HEK293T (cell line): ENCODE results near the gene CAPN9.

Experiments
- CTCF ChIA-PET: fragments of 350-600 bp; formaldehyde crosslinking; extraction: SDS; loops from one replicate; lab custom pipeline; 2021; ENCODE audit warnings: antibody characterized with exemption, inconsistent platforms; lab: Yijun Ruan, JAX
- POLR2A ChIA-PET: fragments of 350-600 bp; formaldehyde crosslinking; extraction: SDS; loops from one replicate; lab custom pipeline; 2020; ENCODE audit warnings: antibody characterized with exemption, inconsistent platforms; lab: Yijun Ruan, JAX
- DNase-seq: peaks from one replicate; pipeline ENCODE4 v3.0.0; 2012; ENCODE audit warnings: mixed read lengths; ENCODE audit errors: extremely low spot score
- ARNT ChIP-seq: fragments of 450-650 bp; IDR thresholded peaks from 2 replicates; pipeline ENCODE4 v1.6.1; 2017; ENCODE audit warnings: mild to moderate bottlenecking
- BHLHE40 ChIP-seq: fragments of 450-650 bp; IDR thresholded peaks from 2 replicates; pipeline ENCODE4 v1.6.1; 2016; ENCODE audit warnings: mild to moderate bottlenecking, moderate library complexity, borderline replicate concordance
- CTBP1 ChIP-seq: fragments of 450-650 bp; IDR thresholded peaks from 2 replicates; pipeline ENCODE4 v1.6.1; 2016; ENCODE audit warnings: borderline replicate concordance
- ELF4 ChIP-seq: fragments of 450-650 bp; IDR thresholded peaks from 2 replicates; pipeline ENCODE4 v1.6.1; 2017; ENCODE audit warnings: antibody characterized with exemption
- FOXA1 ChIP-seq: fragments of 450-650 bp; IDR thresholded peaks from 2 replicates; pipeline ENCODE4 v1.6.1; 2016; ENCODE audit warnings: mild to moderate bottlenecking
- FOXK2 ChIP-seq: fragments of 450-650 bp; IDR thresholded peaks from 2 replicates; pipeline ENCODE4 v1.6.1; 2016; ENCODE audit warnings: mild to moderate bottlenecking
- FOXM1 ChIP-seq: fragments of 450-650 bp; IDR thresholded peaks from 2 replicates; pipeline ENCODE4 v1.6.1; 2017; ENCODE audit warnings: mild to moderate bottlenecking, borderline replicate concordance
- HDGF ChIP-seq: fragments of 450-650 bp; IDR thresholded peaks from 2 replicates; pipeline ENCODE4 v1.6.1; 2017; ENCODE audit warnings: antibody characterized with exemption, borderline replicate concordance
- L3MBTL2 ChIP-seq: fragments of 450-650 bp; conservative IDR thresholded peaks from 2 replicates; pipeline ENCODE4 v1.6.1; 2016; ENCODE audit warnings: mild to moderate bottlenecking
- LEF1 ChIP-seq: fragments of 450-650 bp; IDR thresholded peaks from 2 replicates; pipeline ENCODE4 v1.6.1; 2017; ENCODE audit warnings: mild to moderate bottlenecking, borderline replicate concordance
- NFRKB ChIP-seq: fragments of 450-650 bp; IDR thresholded peaks from 2 replicates; pipeline ENCODE4 v1.6.1; 2016; ENCODE audit warnings: mild to moderate bottlenecking, moderate library complexity
- SP1 ChIP-seq: fragments of 450-650 bp; IDR thresholded peaks from 2 replicates; pipeline ENCODE4 v1.6.1; 2017
- SUZ12 ChIP-seq: fragments of 450-650 bp; IDR thresholded peaks from 2 replicates; pipeline ENCODE4 v1.6.1; 2016; ENCODE audit warnings: mild to moderate bottlenecking
- TARDBP ChIP-seq: fragments of 450-650 bp; IDR thresholded peaks from 2 replicates; pipeline ENCODE4 v1.6.1; 2016
- ZNF384 ChIP-seq: fragments of 450-650 bp; IDR thresholded peaks from 2 replicates; pipeline ENCODE4 v1.6.1; 2016
- TF ChIP-seq, protein P1 (sequence below): fragments of 450-650 bp; IDR thresholded peaks from 2 replicates; pipeline ENCODE4 v1.6.1; 2016

The CAPN9 gene

DNA sequence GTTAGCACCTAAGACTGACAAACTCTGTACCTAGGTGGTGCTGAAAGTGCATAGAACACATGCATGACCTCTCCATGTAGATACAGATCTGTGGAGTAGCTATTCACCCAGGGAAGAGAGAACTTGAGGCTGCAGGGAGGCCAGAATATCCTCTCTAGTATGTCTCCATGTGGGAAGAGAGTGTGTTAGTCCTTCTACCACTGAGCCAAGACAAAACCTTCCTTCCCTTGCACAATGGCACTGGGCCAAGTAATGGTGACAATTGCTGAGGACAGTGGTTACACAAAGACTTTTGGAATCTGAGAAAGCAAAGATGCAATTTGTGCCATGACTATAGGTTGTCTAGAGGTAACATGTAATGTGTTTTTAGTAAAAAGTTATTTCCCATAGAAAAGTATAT, 68.8 kb downstream of the CAPN9 start:
- CTCF ChIA-PET, result no interaction called here
- POLR2A ChIA-PET, result no interaction called here
- TF ChIP-seq, protein P1, sequence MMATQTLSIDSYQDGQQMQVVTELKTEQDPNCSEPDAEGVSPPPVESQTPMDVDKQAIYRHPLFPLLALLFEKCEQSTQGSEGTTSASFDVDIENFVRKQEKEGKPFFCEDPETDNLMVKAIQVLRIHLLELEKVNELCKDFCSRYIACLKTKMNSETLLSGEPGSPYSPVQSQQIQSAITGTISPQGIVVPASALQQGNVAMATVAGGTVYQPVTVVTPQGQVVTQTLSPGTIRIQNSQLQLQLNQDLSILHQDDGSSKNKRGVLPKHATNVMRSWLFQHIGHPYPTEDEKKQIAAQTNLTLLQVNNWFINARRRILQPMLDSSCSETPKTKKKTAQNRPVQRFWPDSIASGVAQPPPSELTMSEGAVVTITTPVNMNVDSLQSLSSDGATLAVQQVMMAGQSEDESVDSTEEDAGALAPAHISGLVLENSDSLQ, result no peak
- TF ChIP-seq LEF1 (no peak), ZNF384 (no peak), NFRKB (no peak), L3MBTL2 (no peak), TARDBP (no peak), ARNT (no peak)
- no peak for DNase-seq

DNA sequence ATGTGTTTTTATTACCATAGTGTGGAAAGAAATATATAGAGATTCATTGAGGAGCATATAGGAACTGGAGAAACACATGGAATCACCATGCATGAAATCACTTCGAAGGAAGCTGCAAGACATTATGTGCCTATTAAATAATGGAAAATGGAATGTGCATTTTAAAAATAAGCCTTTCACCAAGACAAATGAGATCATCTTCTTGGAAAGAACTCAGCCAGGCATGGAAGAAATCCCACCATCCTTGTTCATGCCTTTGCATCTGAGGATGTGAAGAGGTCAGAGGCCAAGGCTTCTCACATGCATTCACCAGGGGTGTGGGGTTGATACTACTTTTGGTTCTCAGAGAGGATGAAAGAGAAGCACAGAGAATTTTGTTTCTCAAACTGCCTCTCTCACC, 71.2 kb downstream of the CAPN9 start:
- DNase-seq, result no peak
- TF ChIP-seq LEF1 (no peak), FOXA1 (no peak), SUZ12 (no peak), L3MBTL2 (no peak), FOXM1 (no peak), ELF4 (no peak), ZNF384 (no peak)
- CTCF ChIA-PET, result no interaction called here
- POLR2A ChIA-PET, result no interaction called here

DNA sequence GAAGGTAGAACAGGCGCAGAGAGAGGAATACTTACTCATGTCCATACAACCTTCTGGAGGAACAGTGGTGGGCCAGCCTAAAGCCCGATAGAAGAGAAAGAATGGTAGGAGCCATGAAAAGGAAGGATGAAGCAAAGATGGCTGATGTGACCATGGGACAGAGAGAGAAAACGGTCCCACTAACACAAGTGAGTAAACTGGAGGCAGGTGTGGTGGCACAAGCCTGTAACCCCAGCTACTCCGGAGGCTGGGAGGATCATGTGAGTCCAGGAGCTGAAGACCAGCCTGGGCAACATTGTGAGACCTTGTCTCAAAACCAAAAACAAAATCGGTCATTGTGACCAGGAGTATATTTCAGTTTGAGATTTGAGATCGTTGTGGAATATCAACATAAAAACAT, 71.7 kb downstream of the CAPN9 start:
- ChIA-PET POLR2A (no interaction called here), CTCF (no interaction called here)
- DNase-seq, result no peak
- TF ChIP-seq HDGF, result no peak
- TF ChIP-seq FOXA1, result no peak
- no peak for TF ChIP-seq LEF1
- no peak for TF ChIP-seq FOXM1
- TF ChIP-seq SUZ12, result no peak
- TF ChIP-seq CTBP1, result no peak
- TF ChIP-seq NFRKB, result no peak
- TF ChIP-seq ELF4, result no peak

DNA sequence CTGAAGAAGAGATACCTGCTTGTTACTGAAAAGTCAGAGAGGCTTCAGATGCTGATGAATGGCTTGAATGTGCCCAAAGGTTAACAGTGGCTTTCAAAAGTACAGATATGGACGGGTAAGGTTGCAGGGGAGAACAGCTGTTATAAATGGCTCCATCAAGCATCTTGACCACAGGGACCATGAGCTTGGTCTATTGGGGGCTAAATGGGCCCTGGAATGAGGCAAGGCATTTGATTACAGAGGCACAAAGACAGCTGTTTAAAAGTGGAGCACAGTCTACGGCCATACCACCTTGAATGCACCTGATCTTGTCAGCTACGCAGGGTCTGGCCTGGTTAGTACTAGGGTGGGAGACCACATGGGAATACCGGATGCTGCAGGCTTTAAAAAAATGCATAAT, 72.8 kb downstream of the CAPN9 start:
- TF ChIP-seq FOXM1, result no peak
- no peak for TF ChIP-seq HDGF
- TF ChIP-seq CTBP1, result no peak
- TF ChIP-seq TARDBP, result no peak
- TF ChIP-seq L3MBTL2, result no peak
- TF ChIP-seq SP1, result no peak
- TF ChIP-seq ZNF384, result no peak
- TF ChIP-seq, protein P1, result no peak
- no peak for TF ChIP-seq FOXK2
- no peak for TF ChIP-seq BHLHE40
- no peak for TF ChIP-seq LEF1
- TF ChIP-seq FOXA1, result no peak
- no peak for TF ChIP-seq ELF4
- no peak for TF ChIP-seq ARNT
- no peak for TF ChIP-seq SUZ12
- TF ChIP-seq NFRKB, result no peak
- no peak for DNase-seq
- CTCF ChIA-PET, result no interaction called here
- POLR2A ChIA-PET, result no interaction called here

DNA sequence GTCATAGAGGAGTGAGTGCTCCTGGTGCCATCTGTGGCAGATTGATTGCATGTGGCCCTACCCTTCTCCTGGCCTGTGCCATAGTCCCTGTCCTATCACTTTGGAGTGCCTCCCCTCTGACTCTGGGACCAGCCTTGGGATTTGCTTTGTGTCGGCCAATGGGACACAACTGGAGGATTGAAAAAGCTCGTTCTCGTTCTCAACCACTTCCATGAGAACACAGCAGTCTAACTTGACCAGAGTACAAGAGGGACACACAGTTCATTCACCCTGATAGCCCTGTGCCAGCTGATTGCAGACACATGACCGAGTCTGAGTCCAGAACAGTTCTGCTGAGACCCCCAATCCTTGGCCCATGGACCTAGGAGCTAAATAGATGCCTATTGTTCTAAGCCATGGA, 73.4 kb downstream of the CAPN9 start:
- CTCF ChIA-PET, result no interaction called here
- TF ChIP-seq ELF4 (no peak), CTBP1 (no peak), BHLHE40 (no peak), NFRKB (no peak), L3MBTL2 (no peak), FOXA1 (no peak)
- DNase-seq, result no peak
- POLR2A ChIA-PET, result no interaction called here

DNA sequence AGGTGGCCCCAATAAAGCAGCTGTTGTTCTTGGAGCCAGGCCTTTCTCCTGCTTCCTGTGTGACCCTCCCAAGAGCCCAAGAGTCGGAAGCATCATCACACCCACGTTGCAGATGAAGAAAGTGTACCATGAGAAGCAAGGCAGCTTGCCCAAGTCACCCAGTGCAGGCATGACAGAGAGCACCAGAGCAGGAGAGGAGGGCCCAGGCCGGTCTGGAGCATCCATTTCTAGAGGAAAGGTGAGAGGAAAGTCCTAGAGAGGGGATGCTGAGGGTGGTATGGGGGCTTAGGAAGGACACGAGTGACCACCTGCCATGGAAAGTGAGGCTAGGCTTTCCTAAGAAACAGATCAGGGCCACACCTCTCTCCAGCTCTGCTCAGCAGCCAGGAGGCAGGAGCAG, 74.2 kb downstream of the CAPN9 start:
- ChIA-PET POLR2A (no interaction called here), CTCF (no interaction called here)
- DNase-seq, result no peak
- TF ChIP-seq, protein P1, result no peak
- no peak for TF ChIP-seq BHLHE40

DNA sequence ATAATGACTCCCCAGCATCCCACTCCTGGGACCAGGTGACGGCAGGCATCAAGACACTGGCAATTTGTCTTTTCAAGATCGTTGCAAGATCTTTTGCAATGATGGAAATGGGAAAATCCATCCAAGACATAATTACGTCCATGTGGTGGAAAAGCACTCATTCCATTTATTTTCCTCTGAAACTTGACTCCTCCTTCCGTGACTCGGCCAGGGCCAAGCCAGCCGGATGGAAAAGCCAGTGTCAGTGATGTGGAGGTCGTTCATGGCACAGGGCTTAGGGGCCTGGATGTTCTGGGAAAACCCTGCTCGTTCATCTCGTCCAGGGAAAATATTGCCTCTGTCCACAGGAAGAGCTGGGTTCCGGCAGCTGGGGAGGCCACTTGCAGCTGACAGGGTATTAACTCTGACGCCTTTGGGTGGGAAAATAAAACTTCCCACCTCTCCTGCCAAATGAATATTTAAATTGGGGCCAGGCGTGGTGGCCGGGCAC, 74.9 kb downstream of the CAPN9 start:
- POLR2A ChIA-PET, result no interaction called here
- no peak for DNase-seq
- CTCF ChIA-PET, result no interaction called here
- TF ChIP-seq SUZ12 (no peak), SP1 (no peak), FOXA1 (no peak), FOXM1 (no peak), FOXK2 (no peak), NFRKB (no peak), ZNF384 (no peak), BHLHE40 (no peak), HDGF (no peak), LEF1 (no peak), ELF4 (no peak), CTBP1 (no peak)
- TF ChIP-seq, protein P1, result no peak
